Measurements from ENCODE around the gene MXRA8.

The MXRA8 gene

GRCh38 chr1:1333551-1334241 is 24.7 kb downstream of the MXRA8 start:
- DNase-seq = no peak

- DNase-seq = no peak
Observed at GRCh38 chr1:1332774-1333480, 25.4 kb downstream of the MXRA8 start.

- DNase-seq = no peak
Observed at GRCh38 chr1:1332031-1332755, 26.2 kb downstream of the MXRA8 start.

GRCh38 chr1:1331068-1331965 is 27.0 kb downstream of the MXRA8 start, which contains the start of gene TAS1R3:
Gene TAS1R3, plus strand, starts transcription at chr1:1331280. Its CDS starts 66 bp downstream, at chr1:1331346.
- DNase-seq = peak; percentile 58

- DNase-seq = peak; percentile 58
Observed at GRCh38 chr1:1330366-1331067, 27.8 kb downstream of the MXRA8 start.

GRCh38 chr1:1329304-1330210 is 28.8 kb downstream of the MXRA8 start:
- DNase-seq = no peak

DNA sequence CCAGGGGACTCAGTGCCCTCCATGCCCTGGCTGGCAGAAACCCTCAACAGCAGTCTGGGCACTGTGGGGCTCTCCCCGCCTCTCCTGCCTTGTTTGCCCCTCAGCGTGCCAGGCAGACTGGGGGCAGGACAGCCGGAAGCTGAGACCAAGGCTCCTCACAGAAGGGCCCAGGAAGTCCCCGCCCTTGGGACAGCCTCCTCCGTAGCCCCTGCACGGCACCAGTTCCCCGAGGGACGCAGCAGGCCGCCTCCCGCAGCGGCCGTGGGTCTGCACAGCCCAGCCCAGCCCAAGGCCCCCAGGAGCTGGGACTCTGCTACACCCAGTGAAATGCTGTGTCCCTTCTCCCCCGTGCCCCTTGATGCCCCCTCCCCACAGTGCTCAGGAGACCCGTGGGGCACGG is 30.1 kb downstream of the MXRA8 start:
- DNase-seq = no peak

DNA sequence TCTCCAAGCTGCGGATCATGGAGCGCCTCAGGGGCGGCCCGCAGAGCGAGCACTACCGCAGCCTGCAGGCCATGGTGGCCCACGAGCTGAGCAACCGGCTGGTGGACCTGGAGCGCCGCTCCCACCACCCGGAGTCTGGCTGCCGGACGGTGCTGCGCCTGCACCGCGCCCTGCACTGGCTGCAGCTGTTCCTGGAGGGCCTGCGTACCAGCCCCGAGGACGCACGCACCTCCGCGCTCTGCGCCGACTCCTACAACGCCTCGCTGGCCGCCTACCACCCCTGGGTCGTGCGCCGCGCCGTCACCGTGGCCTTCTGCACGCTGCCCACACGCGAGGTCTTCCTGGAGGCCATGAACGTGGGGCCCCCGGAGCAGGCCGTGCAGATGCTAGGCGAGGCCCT is 31.1 kb downstream of the MXRA8 start:
- DNase-seq = no peak

DNA sequence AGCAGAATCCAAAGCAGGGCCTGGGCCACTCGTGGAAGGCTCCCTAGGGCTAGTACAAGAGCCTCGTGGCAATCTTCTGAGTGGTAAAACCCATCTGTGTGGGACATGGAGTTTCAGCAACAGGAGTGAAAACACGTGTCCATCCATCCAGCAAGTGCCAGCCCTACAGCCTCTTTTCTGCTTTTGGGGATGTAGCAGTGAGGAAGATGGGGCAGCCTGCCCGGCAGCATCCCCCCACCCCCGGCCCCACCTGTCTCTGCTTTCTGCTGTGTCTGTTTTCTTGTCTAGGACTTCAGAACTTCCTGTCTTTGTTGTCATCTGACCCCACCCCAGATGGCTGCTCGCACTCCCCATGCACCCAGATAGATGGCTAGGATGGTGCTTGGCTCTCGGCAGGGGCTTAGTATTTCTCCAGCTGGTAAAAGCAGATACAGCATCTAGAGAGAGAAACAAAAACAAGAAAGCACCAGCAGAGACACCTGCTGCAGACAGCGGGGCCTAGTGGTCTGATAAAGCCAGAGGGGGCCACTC is 32.2 kb downstream of the MXRA8 start:
- DNase-seq = no peak

- no peak for DNase-seq
Observed at GRCh38 chr1:1325288-1326074, 32.9 kb downstream of the MXRA8 start.

GRCh38 chr1:1324524-1325287 is 33.6 kb downstream of the MXRA8 start, which contains the start of the genes CPTP and INTS11:
Gene CPTP, plus strand, starts transcription at chr1:1324802. Its CDS starts 2,109 bp downstream, at chr1:1326911.
Gene INTS11, minus strand, starts transcription at chr1:1324660. Its CDS starts 52 bp downstream, at chr1:1324608.
- DNase-seq = peak; percentile 93

- DNase-seq = no peak
Observed at GRCh38 chr1:1324084-1324523, 34.3 kb downstream of the MXRA8 start.

- DNase-seq = no peak
Observed at GRCh38 chr1:1322952-1323351, 35.4 kb downstream of the MXRA8 start.

- DNase-seq = no peak
Observed at GRCh38 chr1:1322418-1322817, 35.9 kb downstream of the MXRA8 start.

GRCh38 chr1:1321477-1321876 is 36.9 kb downstream of the MXRA8 start:
- no peak for DNase-seq

DNA sequence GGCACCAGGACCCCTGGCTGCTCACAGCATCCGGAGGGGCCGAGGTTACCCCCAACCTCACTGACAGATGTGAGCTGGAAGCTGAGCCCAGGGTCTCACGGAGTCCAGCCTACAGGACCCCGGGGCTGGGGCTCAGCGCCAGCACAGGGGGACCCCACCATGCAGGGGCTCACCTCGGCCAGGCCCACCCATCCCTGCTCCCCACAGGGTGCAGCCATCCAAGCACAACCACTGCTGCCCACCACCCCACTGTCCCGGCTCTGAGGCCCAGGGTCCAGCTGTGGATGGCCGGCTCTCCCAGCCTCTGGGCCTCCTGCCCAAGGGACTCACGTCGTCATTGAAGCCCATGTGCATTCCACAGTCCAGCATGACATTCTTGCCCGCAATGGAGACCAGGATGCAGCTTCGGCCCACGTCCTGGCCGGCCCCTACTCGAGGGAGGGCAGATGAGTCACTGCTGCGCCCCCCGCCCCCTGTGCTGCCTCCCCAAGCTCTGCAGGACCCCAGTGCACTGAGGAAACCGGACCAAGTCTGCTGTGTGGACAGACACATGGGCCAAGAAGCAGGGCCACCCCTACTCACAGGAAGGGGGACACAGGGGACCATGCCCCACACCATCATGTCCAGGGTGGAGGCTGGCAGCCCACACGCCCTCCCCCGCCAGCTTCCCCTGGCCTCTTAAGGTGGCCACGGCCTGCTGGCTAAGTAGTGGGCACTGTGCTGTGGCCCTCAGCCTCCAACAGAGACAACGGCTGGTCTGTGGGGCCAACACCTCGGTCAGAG is 37.5 kb downstream of the MXRA8 start:
- DNase-seq = no peak

DNA sequence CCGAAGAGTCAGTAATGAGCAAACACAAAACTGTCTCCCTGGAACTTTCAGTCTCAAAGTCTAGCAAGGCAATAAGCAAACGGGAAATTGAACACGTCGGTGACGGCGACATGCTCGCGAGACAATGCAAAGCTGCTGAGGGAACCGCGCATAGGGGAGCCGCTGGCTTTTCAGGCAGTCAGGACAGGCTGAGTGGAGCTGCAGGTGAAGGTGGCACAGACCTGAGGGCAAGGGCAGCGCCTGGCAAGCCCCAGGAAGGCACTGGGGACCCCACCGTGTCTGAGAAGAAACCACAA is 38.8 kb downstream of the MXRA8 start:
- DNase-seq = no peak
